Activated effector memory CD4-positive, alpha-beta T cell treated with Interleukin-2 at 50 U/mL for 16 hours (primary cell): Measurements from ENCODE around the gene NOD2.
A peak's percentile ranks its signal among the peaks of the same experiment; 100 is the strongest.

Experiments used
- DNase-seq: peaks from one replicate; pipeline ENCODE4 v3.0.0-alpha.2; 2020

The NOD2 gene

GRCh38 chr16:50695017-50696000 lies 1.9 kb downstream of the NOD2 start:
- DNase-seq, result no peak

GRCh38 chr16:50696126-50696525 lies 2.7 kb downstream of the NOD2 start:
- no peak for DNase-seq

- peak; percentile 50 for DNase-seq
Observed at GRCh38 chr16:50696575-50697420, 3.4 kb downstream of the NOD2 start.

- DNase-seq, result no peak
Observed at GRCh38 chr16:50697421-50697715, 4.0 kb downstream of the NOD2 start.

GRCh38 chr16:50697881-50698767 lies 4.7 kb downstream of the NOD2 start:
- no peak for DNase-seq

- DNase-seq, result peak; percentile 39
Observed at GRCh38 chr16:50699326-50700159, 6.1 kb downstream of the NOD2 start.

- no peak for DNase-seq
Observed at GRCh38 chr16:50702725-50703124, 9.3 kb downstream of the NOD2 start.

GRCh38 chr16:50704245-50704644 lies 10.8 kb downstream of the NOD2 start:
- no peak for DNase-seq

- no peak for DNase-seq
Observed at GRCh38 chr16:50705436-50706110, 12.2 kb downstream of the NOD2 start.

GRCh38 chr16:50706250-50706649 lies 12.8 kb downstream of the NOD2 start:
- no peak for DNase-seq

GRCh38 chr16:50708373-50709060 lies 15.1 kb downstream of the NOD2 start:
- DNase-seq, result no peak

GRCh38 chr16:50709061-50709684 lies 15.8 kb downstream of the NOD2 start:
- DNase-seq, result no peak

GRCh38 chr16:50709980-50710379 lies 16.6 kb downstream of the NOD2 start:
- no peak for DNase-seq

- no peak for DNase-seq
Observed at GRCh38 chr16:50711040-50711439, 17.6 kb downstream of the NOD2 start.

GRCh38 chr16:50711862-50712559 lies 18.6 kb downstream of the NOD2 start:
- DNase-seq, result no peak

GRCh38 chr16:50712560-50712898 lies 19.1 kb downstream of the NOD2 start:
- DNase-seq, result no peak

- DNase-seq, result no peak
Observed at GRCh38 chr16:50712956-50713355, 19.6 kb downstream of the NOD2 start.

GRCh38 chr16:50717091-50717490 lies 23.7 kb downstream of the NOD2 start:
- no peak for DNase-seq

- no peak for DNase-seq
Observed at GRCh38 chr16:50717494-50717893, 24.1 kb downstream of the NOD2 start.
